ENCODE results near the gene CDCA5. TPM values are rescaled to one million over a fixed set of nuclear protein-coding genes. Genes with fewer than 3 reads are reported as not detected.
A peak's percentile ranks its signal among the peaks of the same experiment; 100 is the strongest.

The CDCA5 gene
- total RNA-seq, 1 experiment from 2014 or later = 67.0 TPM

- H3K27me3 ChIP-seq (replicated peaks; ENCODE audit: control insufficient read depth, insufficient read depth, low read length) = no peaks in the 10 kb centered on the region
- peaks cover 5% of the 10 kb centered on the region; the same call in 1 of the 2 replicates for H3K36me3 ChIP-seq (ENCODE audit: control insufficient read depth, insufficient read depth, low read length)
- Mint-ChIP-seq H3K27me3 (ENCODE audit: insufficient read depth, unreplicated experiment) (no peaks in the 10 kb centered on the region), H3K4me1 (ENCODE audit: low read depth, unreplicated experiment) (peaks cover 6% of the 10 kb centered on the region), H3K36me3 (ENCODE audit: insufficient read depth, unreplicated experiment) (peaks cover 92% of the 10 kb centered on the region), H3K4me3 (ENCODE audit: unreplicated experiment) (peak overlapping the region; percentile 83), H3K9me3 (ENCODE audit: unreplicated experiment) (no peaks in the 10 kb centered on the region), H3K27ac (ENCODE audit: unreplicated experiment) (no peak overlapping the region)
- no peak for DNase-seq
- no peak overlapping the region for H3K4me3 ChIP-seq (ENCODE audit: low read depth, low read length)
- no peak for TF ChIP-seq CTCF (IDR thresholded peaks at IDR 0.05; ENCODE audit: insufficient read depth in 1 of 2, low read depth in 1 of 2, low read length in 1 of 2, severe bottlenecking in 1 of 2, unreplicated experiment in 1 of 2)
- ChIA-PET POLR2A (interaction anchor here (0.6 kb wide), 1 partner anchor 29 kb away, joined by 3 read pairs; no protein-coding TSS in a partner anchor), CTCF (interaction anchor here (1.3 kb wide), 1 partner anchor 7 kb away, joined by 3 read pairs; the partner anchor contains the start of genes FAU and MRPL49)
- peaks cover 26% of the 10 kb centered on the region for H3K4me1 ChIP-seq
- no TSS peak for BruUV-seq (replicated peaks)
- no peaks in the 10 kb centered on the region for H3K9me3 ChIP-seq
- intact Hi-C loops (cut with micrococcal nuclease; ENCODE audit: unreplicated experiment) = loop anchor here (5.0 to 10.0 kb wide), 2 partner anchors 138 to 340 kb away; partner anchors contain the start of gene SF1
Observed at GRCh38 chr11:65114538-65115171, 30.8 kb upstream of the CDCA5 start.

- TSS peak; percentile 33 for BruUV-seq (replicated peaks)
- ChIA-PET POLR2A (interaction anchor here (0.6 to 1.6 kb wide), 2 partner anchors 8 to 30 kb away, joined by 3 to 10 read pairs; partner anchors contain the start of genes FAU and MRPL49), CTCF (interaction anchor here (1.3 to 2.4 kb wide), 3 partner anchors 8 to 21 kb away, joined by 3 to 11 read pairs (median 10); partner anchors contain the start of genes FAU, MRPL49, SYVN1 and VPS51)
- H3K9me3 ChIP-seq = no peaks in the 10 kb centered on the region
- Mint-ChIP-seq H3K27me3 (ENCODE audit: insufficient read depth, unreplicated experiment) (no peaks in the 10 kb centered on the region), H3K36me3 (ENCODE audit: insufficient read depth, unreplicated experiment) (peaks cover 83% of the 10 kb centered on the region), H3K9me3 (ENCODE audit: unreplicated experiment) (no peaks in the 10 kb centered on the region), H3K4me3 (ENCODE audit: unreplicated experiment) (peak overlapping the region; percentile 96), H3K27ac (ENCODE audit: unreplicated experiment) (peak overlapping the region; percentile 92), H3K4me1 (ENCODE audit: low read depth, unreplicated experiment) (peaks cover 6% of the 10 kb centered on the region)
- H3K36me3 ChIP-seq (ENCODE audit: control insufficient read depth, insufficient read depth, low read length) = 0 out of 2 replicates have a peak, but pooled peaks cover 3% of the 10 kb centered on the region
- intact Hi-C loops (cut with micrococcal nuclease; ENCODE audit: unreplicated experiment) = loop anchor here (10.0 kb wide), 1 partner anchor 339 kb away; the partner anchor contains the start of gene SF1
- no peak for TF ChIP-seq CTCF (IDR thresholded peaks at IDR 0.05; ENCODE audit: insufficient read depth in 1 of 2, low read depth in 1 of 2, low read length in 1 of 2, severe bottlenecking in 1 of 2, unreplicated experiment in 1 of 2)
- H3K4me1 ChIP-seq = peaks cover 26% of the 10 kb centered on the region
- no peaks in the 10 kb centered on the region for H3K27me3 ChIP-seq (replicated peaks; ENCODE audit: control insufficient read depth, insufficient read depth, low read length)
- no peak for DNase-seq
- no peak overlapping the region for H3K4me3 ChIP-seq (ENCODE audit: low read depth, low read length)
Observed at GRCh38 chr11:65113839-65114238, 30.0 kb upstream of the CDCA5 start.

GRCh38 chr11:65113361-65113756 is 29.5 kb upstream of the CDCA5 start:
- H3K27me3 Mint-ChIP-seq (ENCODE audit: insufficient read depth, unreplicated experiment) = no peaks in the 10 kb centered on the region
- peaks cover 6% of the 10 kb centered on the region for H3K4me1 Mint-ChIP-seq (ENCODE audit: low read depth, unreplicated experiment)
- peak overlapping the region; percentile 42 for H3K4me3 ChIP-seq (ENCODE audit: low read depth, low read length)
- peak overlapping the region; percentile 92 for H3K27ac Mint-ChIP-seq (ENCODE audit: unreplicated experiment)
- H3K36me3 Mint-ChIP-seq (ENCODE audit: insufficient read depth, unreplicated experiment) = peaks cover 79% of the 10 kb centered on the region
- peaks cover 26% of the 10 kb centered on the region for H3K4me1 ChIP-seq
- ChIA-PET POLR2A (interaction anchor here (1.0 to 1.6 kb wide), 2 partner anchors 9 to 22 kb away, joined by 3 to 10 read pairs; partner anchors contain the start of genes FAU and MRPL49), CTCF (interaction anchor here (0.6 to 2.4 kb wide), 7 partner anchors 9 to 96 kb away, joined by 3 to 14 read pairs (median 10); partner anchors contain the start of genes FAU, MRPL49, SYVN1 and VPS51)
- H3K9me3 Mint-ChIP-seq (ENCODE audit: unreplicated experiment) = no peaks in the 10 kb centered on the region
- no TSS peak for BruUV-seq (replicated peaks)
- H3K27me3 ChIP-seq (replicated peaks; ENCODE audit: control insufficient read depth, insufficient read depth, low read length) = no peaks in the 10 kb centered on the region
- no peaks in the 10 kb centered on the region for H3K9me3 ChIP-seq
- no peak for DNase-seq
- intact Hi-C loops (cut with micrococcal nuclease; ENCODE audit: unreplicated experiment) = loop anchor here (10.0 kb wide), 1 partner anchor 339 kb away; the partner anchor contains the start of gene SF1
- peak overlapping the region; percentile 96 for H3K4me3 Mint-ChIP-seq (ENCODE audit: unreplicated experiment)
- H3K36me3 ChIP-seq (ENCODE audit: control insufficient read depth, insufficient read depth, low read length) = no peaks in the 10 kb centered on the region
- no peak for TF ChIP-seq CTCF (IDR thresholded peaks at IDR 0.05; ENCODE audit: insufficient read depth in 1 of 2, low read depth in 1 of 2, low read length in 1 of 2, severe bottlenecking in 1 of 2, unreplicated experiment in 1 of 2)
